Measurements from ENCODE around the gene SLC1A4.

Gene SLC1A4

DNA sequence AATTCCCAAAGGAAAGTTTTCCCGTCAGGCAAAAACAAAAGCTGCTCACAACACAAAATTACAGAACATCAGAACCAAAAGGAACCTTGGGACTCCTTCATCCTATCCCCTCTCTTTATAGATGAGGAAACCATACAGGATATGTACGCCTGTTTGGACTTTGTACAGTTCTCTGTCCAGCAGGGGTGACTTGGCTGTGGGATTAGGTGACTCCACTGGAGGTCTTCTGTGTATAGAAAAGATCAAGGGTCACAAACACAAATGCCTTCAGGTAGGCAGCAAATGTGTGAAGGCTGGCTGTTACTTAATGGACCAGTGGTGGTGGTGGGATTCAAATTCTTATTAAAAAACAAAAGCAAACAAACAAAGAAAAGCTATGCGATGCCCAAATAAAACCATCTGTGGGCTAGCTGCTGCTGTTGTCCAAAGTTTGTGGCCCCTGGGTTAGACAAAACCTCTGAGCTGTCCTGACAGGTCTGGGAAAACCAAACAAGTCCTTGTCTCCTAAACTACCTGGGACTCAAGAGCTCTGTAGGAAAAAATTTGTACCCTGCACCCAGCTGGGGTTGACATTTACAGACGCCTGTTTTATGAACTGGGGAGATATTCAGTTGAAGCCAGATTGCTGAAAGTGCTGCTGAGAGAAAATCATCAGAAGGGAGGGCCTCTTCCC is 65.7 kb downstream of the SLC1A4 start:
- DNase-seq (ENCODE audit: low spot score) = no peak

DNA sequence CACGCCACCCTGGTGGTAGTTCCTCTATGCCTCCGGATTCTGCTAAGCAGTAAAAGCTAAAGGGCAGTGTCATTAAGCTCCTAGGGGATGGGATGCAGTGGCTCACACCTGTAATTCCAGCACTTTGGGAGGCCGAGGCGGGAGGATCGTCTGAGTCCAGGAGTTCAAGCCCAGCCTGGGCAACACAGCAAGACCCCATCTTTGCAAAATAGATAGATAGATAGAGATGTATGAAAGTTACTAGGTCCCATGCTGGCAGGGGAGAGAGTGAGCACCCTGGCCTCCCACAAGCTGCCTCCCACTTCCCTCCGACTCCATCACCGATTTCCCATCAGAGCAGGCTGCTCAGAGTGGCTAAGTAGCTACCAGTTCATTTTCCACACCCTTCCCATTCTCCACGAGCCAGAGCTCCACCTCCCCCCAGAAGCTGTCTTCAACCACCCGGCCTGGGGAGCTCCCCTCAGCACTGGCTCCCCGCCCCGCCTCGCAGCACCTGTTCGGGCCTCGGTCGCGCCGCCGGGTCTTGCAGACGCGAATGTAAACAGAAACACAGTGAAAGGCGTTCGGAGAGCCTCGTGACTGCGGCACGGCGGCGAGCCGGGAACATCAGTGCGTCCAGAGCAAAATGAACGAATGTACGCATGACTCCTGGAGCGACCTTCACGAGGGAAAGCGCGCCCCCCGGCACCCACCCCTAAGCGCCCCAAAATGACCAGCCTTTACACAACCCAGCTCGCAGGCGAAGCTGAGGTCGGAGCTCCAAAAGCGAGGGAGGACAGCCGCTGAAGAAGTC is 66.4 kb downstream of the SLC1A4 start:
- DNase-seq (ENCODE audit: low spot score) = peak; percentile 74

DNA sequence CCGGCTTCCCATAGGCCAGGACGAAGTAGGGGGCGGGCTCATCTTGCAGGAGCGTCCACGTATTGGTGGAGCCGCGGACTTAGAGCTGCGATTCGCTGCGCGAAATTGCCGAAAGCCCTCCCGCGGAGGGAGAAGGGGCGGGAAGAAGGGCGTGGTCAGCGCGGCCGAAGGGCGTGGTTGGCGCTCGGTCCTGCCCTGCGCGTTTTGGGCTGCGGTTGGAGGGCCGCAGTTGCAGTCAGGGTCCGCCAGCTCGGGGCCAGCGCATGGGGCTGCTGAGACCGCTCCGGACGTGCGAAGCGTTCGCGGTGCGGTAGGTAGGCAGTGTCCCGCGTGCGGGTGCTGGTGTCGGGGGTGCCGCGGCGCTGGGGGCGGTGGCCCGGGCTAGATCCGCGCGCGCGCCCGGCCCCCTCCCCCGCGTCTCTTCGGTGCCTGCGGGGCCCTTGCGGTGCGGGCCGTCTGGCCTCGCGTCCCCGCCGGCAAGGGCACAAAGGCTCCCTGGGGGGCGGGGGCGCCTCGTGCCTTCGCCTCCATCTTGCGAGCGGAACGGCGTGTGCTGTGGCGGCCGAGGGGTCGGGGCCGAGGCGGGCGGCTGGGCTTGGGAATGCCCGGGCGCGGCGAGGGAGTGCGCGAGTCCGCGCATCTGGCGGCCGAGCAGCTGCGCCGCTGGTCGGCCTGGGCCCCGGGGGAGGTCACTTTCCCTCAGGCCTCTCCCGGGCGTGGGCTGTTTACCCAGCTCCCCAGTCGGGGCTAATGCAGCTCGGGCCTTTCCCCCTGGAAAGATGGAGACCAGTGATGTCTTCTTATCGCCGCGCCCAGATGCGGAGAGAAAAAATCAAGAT is 67.2 kb downstream of the SLC1A4 start, which contains the start of gene CEP68:
TSS of gene CEP68 (plus strand) at position 202 of the 839 bp plus-strand sequence. CDS start 13,029 bp downstream, outside the sequence.
- peak; percentile 98 for DNase-seq (ENCODE audit: low spot score)

GRCh38 chr2:65057054-65057375 is 67.8 kb downstream of the SLC1A4 start:
- no peak for DNase-seq (ENCODE audit: low spot score)

DNA sequence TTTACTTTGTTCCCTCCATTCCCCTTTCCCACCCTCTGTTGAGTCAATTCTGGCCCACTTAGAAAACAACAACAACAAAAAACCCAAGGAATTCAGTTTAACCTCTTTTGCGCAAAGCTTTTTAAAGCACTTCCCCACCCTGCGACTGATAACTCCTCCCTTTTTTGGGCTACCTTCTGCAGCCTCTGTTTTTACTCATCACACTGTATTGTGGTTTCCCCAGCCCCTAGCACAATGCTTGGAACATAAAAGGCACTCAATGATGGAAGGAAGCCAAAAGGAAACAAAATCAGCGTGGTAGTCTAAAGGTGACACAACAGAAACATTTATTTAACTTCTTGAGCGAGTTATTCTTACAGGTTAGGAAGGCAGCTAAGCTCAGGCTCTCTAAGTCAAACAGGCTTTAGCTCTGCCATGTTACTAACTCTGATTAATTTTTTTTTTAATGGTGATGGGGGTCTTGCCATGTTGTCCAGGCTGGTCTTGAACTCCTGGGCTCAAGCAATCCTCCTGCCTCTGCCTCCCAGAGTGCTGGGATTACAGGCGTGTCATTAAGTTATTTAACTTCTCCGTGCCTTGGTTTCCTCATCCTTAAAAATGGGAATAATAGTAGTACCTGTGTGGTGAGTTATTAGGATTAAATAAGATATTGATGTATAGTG is 68.3 kb downstream of the SLC1A4 start:
- DNase-seq (ENCODE audit: low spot score) = peak; percentile 39

DNA sequence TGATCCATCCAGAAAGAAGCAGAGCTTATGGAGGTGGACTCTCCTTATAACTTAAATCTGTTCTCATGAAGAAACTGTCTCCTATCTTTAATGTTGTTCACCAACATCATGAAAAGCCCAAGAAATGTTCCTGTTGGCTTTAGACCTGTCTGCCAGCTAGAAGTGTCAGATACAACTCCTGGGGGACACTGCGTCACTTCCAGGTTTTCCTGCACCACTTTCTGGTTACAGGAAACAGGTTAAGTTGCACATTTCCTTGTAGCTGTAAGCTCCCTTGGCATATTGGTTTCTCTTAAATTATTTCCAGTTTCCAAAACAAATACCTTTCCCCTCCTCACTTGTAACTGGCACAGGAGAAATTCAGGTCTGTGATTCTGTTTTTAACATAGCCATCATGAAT is 69.9 kb downstream of the SLC1A4 start:
- DNase-seq (ENCODE audit: low spot score) = no peak

DNA sequence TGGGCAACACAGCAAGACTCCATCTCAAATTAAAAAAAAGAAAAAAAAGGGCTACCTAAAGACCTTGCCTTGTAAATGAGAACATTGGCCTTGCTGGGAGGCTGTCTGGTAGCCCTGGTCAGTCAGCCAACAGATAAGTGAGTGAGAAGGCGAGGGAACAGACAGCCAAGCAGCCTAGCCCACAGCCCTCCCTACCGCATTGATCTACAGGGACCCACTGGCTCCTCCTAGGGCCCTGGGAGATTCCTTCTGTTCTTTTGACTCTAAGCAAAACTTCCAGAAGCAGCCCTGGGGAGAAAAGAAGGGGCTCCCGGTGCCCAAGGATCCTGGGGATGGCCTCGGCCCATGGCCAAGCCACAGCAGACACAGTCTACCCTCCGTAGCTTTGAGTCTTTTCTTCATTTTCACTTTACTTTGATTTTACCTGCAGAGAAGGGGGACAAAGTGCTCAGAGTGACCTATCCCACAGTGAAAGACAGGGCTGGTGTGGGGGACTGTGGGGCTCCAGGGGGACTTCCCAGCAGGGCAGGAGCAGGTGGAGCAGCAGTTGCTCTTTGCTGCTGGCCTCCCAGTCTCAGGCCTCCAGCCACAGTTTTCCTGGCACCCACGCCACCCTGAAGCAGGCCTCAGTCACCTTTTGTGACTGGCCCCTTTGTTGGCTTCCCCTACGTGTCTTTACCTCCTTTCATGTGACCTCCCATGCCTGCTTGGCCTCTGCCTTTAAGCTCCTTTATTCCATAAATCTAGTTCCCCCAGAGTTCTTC is 72.1 kb downstream of the SLC1A4 start:
- no peak for DNase-seq (ENCODE audit: low spot score)

GRCh38 chr2:65061910-65062339 is 72.7 kb downstream of the SLC1A4 start:
- DNase-seq (ENCODE audit: low spot score) = no peak

DNA sequence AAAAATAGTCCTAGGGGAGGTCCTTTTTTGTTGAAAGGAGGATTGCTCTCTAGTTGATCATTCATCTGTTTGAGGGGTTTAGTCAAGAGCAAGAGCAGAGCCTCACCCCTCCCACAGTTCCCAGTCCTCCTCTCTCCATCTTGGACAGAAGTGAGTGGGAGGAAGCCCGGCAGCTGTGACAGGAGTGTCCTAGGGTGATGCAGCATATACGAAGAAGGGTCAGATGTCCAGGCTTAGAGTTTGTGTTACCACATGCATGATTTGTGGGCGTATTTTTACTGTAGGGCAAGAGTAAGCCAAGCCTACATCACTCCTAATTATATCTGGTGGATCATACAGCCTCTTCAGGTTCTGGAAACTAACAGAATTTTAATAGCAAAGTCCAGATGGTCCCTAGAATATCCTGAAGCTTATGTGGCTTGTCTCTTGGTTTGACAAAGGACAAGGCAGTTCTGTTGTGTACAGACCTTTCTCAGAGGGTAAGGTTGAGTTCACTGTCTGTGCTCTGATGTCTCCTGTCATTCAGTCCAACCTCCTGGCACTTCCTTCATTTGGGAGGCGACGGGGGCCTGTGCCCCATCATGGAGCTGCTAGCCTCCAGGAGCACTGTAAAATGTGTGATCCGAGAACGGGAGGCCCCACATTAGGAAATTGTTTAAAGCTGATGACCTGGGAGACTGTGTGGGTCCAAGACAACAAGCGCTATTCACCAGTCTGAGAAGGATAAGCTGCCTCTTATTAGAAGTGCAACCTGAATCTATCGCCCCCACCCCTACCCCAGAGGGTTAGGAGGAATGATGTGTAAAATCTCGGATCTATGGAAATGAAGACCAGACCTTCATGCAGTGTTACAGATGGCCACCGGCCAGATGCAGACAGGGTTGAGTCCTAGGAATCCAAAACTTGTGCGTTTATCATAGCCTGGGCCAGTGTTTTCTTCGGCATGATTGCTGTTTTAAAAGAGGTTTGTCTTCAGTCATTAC is 73.9 kb downstream of the SLC1A4 start:
- DNase-seq (ENCODE audit: low spot score) = no peak

GRCh38 chr2:65064728-65065552 is 75.7 kb downstream of the SLC1A4 start:
- DNase-seq (ENCODE audit: low spot score) = peak; percentile 64

- DNase-seq (ENCODE audit: low spot score) = no peak
These were observed 78.8 kb downstream of the SLC1A4 start for GRCh38 chr2:65067806-65068553.

GRCh38 chr2:65069439-65069824 is 80.2 kb downstream of the SLC1A4 start:
- no peak for DNase-seq (ENCODE audit: low spot score)

DNA sequence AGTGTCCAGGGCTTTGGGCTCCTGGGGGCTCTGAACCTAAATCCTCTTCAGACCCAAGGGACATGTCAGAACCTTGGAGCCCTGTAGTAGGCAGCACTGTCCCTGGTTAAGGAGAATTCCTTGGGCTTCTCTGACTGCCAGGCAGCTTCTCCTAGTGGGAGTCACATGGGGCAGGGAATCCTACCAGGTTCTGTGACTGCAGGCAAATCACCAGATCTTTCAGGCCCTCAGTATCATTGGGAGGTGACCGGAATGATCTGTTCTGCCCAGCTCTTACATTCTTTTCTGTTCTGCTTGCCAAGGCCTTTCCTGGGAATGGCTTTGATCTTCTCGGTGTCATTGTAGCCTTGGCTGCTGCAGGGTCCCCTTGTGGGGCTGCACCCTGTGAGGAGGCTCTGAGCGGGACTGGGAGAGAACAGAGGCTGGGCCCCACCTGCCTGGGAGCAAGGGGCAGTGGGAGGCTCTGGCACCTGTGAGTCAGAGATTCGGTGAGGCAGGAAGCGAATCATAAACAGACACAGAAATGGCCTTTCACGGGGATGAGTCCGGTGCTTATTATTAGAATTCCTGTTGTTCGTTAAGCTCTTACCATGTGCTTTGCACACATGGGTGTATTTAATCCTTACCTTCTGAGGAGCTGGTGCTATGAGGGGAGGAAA is 81.1 kb downstream of the SLC1A4 start:
- DNase-seq (ENCODE audit: low spot score) = no peak

DNA sequence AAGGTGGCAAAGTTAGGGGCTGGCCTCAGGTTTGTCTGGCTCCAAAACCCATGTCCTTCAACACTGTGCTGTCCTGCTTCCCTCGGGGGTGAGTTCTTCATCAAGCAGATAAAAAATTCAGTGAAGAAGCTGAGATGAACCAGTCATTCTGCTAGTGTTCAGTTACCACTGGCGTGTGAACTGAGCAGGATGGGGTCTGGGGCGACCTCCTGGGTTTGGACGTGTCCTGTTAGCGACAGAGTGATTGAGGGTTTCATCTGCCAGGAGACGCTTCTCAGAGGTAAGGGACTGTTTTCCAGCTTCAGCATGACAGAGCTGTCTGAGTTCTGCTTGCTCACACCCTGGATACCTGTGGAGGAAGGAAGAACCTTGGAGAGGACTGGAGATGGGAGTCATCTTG is 81.7 kb downstream of the SLC1A4 start:
- no peak for DNase-seq (ENCODE audit: low spot score)

- no peak for DNase-seq (ENCODE audit: low spot score)
These were observed 82.4 kb downstream of the SLC1A4 start for GRCh38 chr2:65071499-65072180.

- peak; percentile 73 for DNase-seq (ENCODE audit: low spot score)
These were observed 83.2 kb downstream of the SLC1A4 start for GRCh38 chr2:65072181-65072970.
